Activated gamma-delta T cell treated with anti-CD3 and anti-CD28 coated beads, Interleukin-2, amount 50 U/mL, for 16 hours (primary cell): Measurements from ENCODE around the gene RND2.

Experiments
- DNase-seq: peaks from one replicate; pipeline ENCODE4 v3.0.0-alpha.2; 2020; ENCODE audit warnings: low read depth

The RND2 gene

DNA sequence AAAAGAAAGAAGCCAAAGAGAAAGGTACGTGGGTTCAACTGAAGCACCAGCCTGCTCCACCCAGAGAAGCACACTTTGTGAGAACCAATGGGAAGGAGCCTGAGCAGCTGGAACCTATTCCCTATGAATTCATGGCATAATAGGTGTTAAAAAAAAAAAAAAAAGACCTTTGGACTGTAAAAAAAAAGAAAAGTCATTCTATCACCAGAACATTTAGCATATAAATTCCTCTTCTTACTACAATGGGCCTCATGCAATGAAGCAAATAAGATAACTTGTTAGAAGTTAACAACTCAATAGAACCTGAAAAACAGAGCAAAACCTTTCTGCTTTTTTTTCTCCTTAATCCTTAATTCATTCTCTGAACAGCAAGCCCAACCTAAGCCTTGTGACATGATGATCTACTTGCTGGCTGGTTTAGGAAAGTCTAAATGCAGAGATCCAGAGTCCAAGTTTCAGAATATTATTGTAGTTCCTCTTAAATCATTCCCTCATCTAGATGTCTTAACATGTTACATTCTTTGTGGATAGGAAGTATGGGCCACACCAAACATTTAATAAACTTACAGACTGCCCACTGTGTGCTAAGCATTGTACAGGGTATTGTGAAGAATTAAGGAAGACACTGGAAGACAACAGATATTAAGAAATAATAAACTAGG lies 54.7 kb downstream of the RND2 start:
- no peak for DNase-seq
